Putamen (tissue), 1 donor: ENCODE measurements around the gene SCUBE1.

ENCODE experiments used
- DNase-seq: peaks from one replicate; pipeline ENCODE4 v3.0.0-alpha.2; 2016; ENCODE audit warnings: low spot score

SCUBE1 gene

GRCh38 chr22:43277987-43278601 lies 65.1 kb downstream of the SCUBE1 start:
- no peak for DNase-seq

GRCh38 chr22:43277091-43277490 lies 66.1 kb downstream of the SCUBE1 start:
- no peak for DNase-seq

DNA sequence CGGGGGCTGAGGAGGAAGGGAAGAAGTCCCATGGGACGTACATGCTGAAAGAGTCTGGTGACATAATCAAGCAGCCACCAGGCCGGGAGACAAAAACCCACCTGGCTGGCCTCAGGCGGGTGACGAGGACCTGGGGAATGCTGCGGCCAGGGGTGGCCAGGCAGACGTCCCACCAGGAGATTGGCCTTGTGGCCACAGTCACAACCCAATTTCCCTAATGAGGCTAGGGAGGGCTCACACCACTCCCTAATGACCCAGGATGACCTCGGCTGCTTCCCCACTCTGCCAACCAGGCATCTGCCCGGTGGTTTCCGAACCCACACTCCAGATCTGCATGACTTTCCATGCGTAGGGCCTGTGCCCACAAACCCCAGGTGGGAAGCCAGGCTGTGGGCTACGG lies 66.9 kb downstream of the SCUBE1 start:
- no peak for DNase-seq

DNA sequence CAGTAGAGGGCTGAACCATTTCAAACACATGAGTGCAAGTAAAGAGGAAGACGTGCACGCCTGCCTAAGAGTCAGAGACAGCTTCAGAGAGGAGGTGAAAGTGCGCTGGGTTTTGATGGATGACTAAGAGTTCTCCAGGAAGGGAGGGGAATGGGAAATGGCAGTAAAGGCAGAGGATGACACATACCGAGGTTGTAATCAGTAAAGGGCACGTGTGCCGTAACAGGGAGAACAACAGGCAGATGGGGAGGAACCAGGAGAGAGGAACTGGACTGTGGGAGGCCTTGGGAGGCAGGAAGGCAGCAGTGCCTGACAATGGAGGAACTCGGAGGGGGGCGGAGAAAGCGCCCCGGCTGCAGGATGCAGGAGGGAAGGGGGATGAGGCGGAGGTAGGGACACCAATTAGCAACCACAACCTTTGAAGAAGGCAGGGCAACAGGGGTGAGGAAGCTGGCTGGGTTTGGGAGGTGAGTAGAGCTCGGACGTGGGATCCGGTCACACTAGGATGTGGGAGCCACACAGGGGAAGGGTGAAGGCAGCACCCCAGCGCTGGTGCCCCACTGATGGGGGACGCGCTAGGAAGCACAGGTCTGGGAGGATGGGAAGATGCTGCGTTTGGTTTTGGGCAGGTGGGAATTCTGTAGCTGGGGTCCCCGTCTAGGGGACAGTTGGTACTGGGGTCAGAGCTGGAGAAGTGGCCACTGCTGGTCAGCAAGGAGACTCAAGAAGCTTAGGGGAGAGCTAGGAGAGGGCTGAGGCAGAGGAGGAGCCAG lies 67.4 kb downstream of the SCUBE1 start:
- DNase-seq, result no peak

DNA sequence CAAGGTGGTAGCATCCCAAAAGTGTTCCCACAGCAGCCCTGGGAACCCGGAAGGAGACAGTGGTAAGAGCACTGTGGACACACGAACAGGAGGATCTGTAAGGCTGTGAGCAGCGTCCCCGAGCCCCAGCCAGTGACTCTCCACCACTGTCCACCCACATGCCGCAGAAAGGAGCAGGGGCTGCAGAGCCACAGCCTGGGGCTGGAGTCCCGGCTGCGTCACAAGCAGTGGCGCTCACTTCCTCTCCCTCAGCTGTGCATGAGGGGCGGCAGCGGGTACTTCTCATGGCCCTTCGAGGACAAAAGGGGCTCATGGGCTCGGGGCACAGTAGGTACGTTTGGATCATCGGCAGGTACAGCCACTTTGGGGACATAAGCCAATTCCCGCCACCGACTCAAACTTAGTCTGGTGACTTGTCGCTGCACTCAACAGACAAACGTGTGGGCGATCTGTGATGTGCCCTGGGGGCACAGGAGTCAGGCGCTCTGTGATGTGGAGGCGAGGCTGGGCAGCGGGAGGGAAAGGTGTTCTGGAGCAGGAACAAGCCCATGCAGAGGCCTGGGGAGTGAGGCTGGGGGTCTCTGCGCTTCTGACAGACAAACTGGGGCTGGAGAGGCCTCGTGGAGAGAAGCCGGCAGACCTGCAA lies 68.5 kb downstream of the SCUBE1 start:
- DNase-seq, result no peak

GRCh38 chr22:43273902-43274484 lies 69.2 kb downstream of the SCUBE1 start:
- peak; percentile 19 for DNase-seq

DNA sequence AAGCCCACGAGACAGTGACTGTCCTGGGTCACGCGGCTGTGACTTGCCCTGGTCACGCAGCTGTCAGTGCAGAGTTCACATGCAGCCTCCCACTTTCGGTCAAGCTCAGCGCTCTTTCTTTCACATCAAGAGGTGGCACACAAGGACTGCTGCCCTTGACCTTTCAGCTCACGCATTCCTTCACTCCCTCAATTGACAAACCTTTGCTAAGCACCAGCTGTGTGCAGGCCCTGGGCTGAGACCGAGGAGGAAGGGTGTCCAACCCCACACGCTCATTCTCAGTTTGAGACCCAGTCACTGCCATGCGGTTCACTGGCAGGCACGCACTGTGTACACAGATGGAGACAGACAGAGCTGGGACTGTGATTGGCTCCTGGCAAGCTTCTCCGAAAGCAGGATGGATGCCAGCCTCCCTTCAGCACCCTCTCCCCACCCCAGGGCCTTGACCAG lies 70.3 kb downstream of the SCUBE1 start:
- DNase-seq, result no peak

DNA sequence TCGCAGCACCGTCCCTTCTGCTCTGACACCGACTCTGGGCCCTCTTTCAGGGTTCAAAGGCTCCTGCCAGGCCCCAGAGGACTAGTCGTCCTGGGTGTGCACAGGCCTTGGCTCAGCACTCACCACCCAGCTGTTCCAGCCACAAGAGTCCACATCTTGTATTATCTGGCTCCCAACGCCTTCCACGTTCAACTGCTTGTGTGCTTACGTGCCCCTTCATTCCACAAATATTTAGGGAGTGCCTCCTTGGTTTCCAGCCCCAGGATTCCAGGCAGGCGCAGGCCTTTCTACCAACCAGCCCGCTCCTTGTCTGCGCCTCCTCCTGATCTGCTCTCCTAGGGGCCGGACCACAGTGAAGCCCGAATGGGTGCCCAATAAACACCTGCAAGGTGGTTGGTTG lies 70.9 kb downstream of the SCUBE1 start:
- no peak for DNase-seq

- no peak for DNase-seq
Observed at GRCh38 chr22:43270949-43271348, 72.2 kb downstream of the SCUBE1 start.

GRCh38 chr22:43270314-43270908 lies 72.8 kb downstream of the SCUBE1 start:
- no peak for DNase-seq

- no peak for DNase-seq
Observed at GRCh38 chr22:43269646-43270045, 73.5 kb downstream of the SCUBE1 start.

DNA sequence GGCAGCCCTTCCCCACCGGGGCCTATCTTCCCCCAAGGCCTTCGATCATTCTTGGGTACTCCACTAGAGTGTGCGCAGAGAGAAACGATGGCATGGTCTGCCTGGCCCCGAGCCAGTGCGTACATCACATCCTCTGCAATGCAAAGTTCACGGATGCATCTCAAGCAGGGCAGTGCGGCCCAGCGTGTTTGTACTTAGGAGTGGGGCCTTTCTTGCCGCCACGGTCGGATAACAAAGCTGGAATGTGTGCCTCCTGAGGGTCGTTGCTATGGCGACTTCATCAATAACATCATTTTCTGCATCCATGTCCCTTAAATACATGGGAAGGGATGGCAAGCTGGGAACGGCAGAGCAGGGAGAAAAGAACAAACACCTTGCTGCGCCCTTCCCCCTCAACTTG lies 73.9 kb downstream of the SCUBE1 start:
- DNase-seq, result no peak

DNA sequence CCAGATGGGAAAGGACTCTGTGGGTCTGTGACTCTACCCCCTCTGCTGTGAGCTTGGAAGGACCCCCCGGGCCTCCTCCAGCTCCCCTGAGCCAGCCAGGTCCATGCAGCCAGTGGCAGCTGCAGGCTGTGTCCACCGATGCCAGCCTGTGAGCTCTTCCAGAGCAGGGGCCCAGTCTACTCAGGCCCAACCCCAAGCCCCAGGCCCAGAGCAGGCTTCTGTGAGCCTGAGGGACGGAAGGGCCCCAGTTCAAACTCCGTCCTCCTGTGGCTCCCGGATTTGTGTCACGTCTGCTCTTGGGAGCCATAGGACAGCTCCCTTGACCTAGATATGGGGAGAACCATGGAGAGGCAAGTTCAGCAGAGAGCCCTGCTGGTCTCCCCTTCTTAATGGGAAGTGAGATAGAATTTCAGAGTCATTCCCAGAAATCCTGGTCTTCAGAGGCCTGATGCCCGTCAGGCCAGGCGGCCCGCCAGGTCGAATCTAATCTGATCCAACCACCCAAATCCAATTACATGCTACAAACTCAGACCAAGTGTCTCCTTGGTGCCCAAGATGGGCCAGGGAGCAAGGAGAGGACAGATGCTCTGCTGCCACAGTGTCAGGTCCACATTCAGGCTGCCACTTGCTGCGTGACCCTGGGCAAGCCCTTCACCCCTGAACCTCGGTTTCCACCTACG lies 75.1 kb downstream of the SCUBE1 start:
- DNase-seq, result no peak

GRCh38 chr22:43267332-43267980 lies 75.7 kb downstream of the SCUBE1 start:
- DNase-seq, result no peak

GRCh38 chr22:43266076-43266475 lies 77.1 kb downstream of the SCUBE1 start:
- DNase-seq, result no peak

DNA sequence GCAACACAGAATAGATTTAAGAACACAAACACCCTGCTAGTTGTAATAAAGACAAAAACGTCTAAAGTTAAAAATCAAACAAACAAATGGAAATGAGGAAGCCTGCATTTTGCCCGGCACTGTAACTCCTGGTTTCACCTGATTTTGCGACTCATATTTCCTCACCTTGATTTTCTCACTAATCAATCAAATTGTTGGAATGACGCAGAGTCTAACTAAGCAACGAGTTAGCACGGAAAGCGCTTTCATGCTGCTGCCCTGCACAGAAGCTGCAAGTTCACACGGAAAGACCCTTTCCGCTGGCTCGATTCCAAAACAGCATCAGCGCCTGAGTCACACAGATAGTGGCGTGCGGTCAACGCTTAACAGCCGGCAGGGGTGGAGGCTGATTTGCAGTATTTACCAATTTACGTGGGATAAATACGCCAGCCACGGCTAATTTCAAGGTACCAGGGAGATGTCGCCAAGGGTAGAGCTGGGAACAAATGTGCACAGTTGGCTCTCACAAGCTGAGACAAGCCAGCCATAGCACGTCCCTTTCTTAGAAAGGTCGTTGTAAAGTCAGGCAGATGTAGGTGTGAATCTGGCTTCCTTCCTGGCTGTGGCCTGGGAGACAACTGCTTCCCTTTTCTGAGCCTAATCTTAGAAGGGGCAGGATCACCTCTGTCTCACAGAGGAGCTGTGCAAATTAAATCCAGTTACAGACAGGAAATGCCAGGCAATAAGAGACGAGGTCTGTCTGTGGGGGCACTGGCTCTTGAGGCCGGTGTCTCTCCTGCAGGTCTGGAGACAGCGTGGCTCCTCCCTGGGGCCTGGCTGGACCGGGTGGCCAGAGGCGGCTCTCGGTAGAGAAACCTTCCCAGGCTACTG lies 79.3 kb downstream of the SCUBE1 start:
- no peak for DNase-seq

- DNase-seq, result no peak
Observed at GRCh38 chr22:43262990-43263644, 80.1 kb downstream of the SCUBE1 start.

DNA sequence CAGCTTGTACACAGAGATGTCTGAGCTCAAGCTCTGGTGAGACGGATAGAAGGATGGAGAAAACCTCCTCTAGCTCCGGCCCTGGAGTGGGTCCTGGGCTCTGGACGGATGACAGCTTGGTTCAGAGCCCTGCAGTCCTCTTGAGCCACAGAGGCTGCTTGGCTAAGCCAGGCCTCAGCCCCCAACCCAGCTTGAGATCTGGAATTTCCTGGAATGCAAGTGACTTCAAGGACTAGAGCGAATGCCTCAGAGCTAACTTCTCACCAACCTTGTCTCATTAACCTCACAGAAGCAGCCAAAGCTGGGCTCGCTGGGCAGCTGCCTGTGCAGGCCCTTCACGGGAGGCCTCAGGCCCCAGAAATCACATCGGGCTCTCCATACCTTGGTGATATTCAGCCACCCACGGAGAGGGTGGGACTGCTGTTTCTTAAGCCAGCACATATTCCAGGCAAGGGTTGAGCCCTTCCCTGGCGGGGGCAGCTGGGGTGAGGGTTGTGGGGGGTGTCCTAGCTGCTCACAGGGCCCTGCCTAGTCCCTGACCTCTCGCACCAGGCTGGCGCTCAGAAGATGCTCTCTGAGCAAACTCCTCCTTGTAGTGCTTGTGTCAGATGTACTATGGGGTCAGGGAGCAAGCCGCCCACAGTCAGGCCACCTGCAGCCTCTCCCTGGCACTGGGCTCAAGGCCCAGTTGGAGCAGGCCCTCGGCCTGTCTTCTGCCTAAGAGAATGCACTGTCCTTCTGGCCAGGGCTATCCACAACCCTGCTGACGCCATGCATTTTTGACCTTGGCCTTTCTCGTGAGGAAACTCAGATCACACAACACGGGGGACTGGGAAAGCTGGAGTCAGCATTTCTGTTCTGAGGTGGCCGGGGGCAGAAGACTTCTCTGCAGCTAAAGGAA lies 82.6 kb downstream of the SCUBE1 start:
- no peak for DNase-seq

- DNase-seq, result no peak
Observed at GRCh38 chr22:43257961-43258360, 85.2 kb downstream of the SCUBE1 start.
